Choroid plexus epithelial cell (primary cell): ENCODE data around the gene SPATS2L.

Source experiments
- DNase-seq: peaks from one replicate; pipeline ENCODE4 v3.0.0-alpha.2; 2010; ENCODE audit warnings: low read depth
- H3K4me3 ChIP-seq: 2 replicates; pipeline ENCODE4 v1.5.1; 2011; ENCODE audit warnings: low read depth, mild to moderate bottlenecking, control low read depth, low read length, moderate library complexity
- TF ChIP-seq, protein P1 (sequence below): conservative IDR thresholded peaks from 2 replicates; pipeline ENCODE4 v1.5.1; 2011; ENCODE audit warnings: low read depth, mild to moderate bottlenecking, control low read depth, inconsistent platforms, low read length, moderate library complexity

Gene SPATS2L

DNA sequence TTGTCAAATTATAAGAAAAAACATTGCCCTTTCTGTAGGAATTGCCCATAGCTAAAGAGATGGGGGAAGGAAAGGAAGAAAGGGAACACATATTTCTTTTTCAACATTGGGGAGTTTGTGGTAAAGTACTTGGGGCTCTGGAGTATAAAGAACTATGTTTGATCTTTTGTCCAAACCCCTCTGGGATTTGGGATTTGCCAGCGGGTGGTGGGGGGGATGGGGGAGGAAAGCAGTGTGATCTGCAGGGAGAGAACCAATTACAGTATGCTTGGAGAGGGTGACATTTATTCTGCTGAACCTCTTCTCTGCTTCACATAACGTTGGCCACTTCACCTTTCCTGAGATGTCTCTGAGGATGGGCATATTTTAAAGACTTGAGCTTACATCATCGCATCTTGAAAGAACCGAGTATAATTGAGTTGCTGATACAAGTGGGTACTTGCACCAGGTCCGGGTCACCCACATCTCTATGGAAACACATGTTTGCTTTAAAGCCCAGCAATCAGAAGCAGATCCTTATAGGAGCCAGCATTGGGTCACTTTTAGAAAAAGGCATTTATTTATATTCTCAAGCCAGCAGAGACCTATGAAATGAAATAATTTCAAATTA is 73.1 kb downstream of the SPATS2L start:
- DNase-seq: no peak
- no peak overlapping the region for H3K4me3 ChIP-seq
- TF ChIP-seq, protein P1, sequence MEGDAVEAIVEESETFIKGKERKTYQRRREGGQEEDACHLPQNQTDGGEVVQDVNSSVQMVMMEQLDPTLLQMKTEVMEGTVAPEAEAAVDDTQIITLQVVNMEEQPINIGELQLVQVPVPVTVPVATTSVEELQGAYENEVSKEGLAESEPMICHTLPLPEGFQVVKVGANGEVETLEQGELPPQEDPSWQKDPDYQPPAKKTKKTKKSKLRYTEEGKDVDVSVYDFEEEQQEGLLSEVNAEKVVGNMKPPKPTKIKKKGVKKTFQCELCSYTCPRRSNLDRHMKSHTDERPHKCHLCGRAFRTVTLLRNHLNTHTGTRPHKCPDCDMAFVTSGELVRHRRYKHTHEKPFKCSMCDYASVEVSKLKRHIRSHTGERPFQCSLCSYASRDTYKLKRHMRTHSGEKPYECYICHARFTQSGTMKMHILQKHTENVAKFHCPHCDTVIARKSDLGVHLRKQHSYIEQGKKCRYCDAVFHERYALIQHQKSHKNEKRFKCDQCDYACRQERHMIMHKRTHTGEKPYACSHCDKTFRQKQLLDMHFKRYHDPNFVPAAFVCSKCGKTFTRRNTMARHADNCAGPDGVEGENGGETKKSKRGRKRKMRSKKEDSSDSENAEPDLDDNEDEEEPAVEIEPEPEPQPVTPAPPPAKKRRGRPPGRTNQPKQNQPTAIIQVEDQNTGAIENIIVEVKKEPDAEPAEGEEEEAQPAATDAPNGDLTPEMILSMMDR: no peak

DNA sequence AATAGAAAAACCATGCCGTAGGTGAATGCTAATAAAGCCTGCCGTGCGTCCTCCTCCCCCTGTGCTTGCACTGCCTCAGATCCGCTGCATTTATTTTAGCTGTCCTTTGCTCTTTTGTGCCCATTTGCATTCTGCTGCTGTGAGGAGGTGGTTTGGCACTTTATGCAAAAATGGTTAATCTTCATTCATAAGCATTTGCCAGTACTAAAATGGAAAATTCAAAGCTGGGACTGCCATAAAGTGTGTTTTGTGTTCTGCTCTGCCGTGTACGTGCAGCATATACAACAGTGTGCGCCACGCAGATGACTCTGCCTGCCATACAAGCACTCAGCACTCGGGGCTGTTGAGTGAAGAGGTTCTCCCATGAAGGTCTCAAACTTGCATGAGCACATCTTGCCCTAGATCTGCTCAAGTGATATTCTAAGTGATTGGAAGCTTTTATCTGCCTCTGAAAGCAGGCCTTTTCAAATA is 73.6 kb downstream of the SPATS2L start:
- no peak overlapping the region for H3K4me3 ChIP-seq
- TF ChIP-seq, protein P1: no peak
- no peak for DNase-seq

DNA sequence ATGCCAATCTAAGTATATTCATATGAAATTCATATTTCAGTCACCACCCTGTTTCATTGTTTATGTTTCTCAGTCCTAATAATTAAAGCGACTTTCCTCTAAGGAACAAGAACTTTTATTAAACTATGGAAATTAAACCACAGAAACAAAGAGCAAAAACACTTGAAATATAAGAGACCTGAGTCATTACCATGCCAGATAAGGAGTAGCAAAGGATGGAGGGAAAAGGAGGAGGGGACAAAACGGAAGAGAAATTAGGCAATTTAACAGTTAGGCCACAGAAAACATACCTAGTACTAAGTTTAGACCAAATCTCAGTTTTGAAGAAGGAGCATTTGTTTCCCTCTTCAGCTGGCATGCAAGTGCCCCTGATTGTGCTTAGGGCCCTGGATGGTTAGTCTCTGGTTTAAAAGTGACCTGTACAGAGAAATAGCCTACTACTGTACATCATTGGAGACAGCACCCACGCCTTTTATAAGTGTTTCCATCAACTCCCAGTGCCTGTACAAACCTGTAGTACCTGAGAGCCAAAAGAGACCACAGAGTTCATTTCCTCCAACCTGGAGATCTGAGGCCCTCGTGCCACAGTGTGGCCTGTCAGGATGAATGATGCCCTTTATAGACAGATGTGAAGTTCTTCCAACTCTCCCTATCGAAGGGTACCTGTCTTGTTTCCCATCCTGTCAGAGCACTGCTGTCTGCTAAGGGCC is 74.5 kb downstream of the SPATS2L start:
- peak; percentile 84 for DNase-seq
- TF ChIP-seq, protein P1: no peak
- no peak overlapping the region for H3K4me3 ChIP-seq

DNA sequence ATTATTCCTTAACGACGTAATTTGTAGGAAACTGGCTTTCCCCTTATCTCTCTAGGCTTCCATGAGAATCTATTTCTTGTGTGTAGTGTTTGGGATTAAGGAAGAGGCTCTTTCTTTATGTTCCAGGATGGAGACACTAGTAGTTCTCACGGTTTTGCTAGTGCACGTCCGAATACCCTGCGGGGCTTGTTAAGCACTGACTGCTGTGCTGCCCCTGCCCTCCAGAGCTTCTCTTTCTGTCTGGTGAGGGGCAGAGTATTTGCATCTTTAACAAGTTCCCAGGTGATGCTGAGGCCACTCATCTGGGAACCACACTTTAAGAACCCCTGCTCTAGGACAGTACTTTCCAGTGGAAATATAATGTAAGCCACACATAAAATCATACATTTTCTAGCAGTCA is 76.4 kb downstream of the SPATS2L start:
- H3K4me3 ChIP-seq: no peak overlapping the region
- TF ChIP-seq, protein P1: no peak
- no peak for DNase-seq

DNA sequence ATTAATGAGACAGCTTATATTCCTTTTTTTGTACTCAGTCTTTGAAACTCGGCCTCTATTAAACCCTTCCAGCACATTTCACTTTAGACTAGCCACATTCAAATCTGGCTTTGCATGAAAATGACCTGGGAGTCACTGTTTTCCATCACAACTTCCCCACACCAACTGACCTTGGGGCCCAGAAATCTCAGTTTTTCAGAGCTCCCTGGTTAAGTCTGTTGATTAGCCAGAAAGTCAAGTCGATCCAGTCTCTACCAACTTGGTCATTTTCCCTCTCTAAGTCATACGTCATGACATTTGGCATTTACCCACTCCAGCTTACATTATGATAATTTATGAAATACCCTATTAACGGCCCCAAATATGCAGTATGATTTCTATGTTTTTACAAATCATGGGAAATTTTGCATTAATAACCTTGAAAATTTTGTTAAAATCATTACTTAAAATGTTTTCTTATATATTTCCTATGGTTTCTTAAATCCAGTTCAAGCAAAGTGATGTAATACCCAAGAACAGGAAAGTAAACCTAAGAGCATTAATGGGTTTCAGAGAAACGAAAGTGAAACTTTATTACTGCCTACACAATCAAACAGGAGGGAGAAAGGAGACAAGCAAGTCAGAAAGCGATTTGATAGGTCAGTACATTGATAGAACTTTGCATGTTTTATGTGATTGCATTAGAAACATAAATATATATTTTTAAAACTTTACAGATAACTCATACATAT is 77.1 kb downstream of the SPATS2L start:
- TF ChIP-seq, protein P1: no peak
- DNase-seq: peak; percentile 88
- H3K4me3 ChIP-seq: no peak overlapping the region

DNA sequence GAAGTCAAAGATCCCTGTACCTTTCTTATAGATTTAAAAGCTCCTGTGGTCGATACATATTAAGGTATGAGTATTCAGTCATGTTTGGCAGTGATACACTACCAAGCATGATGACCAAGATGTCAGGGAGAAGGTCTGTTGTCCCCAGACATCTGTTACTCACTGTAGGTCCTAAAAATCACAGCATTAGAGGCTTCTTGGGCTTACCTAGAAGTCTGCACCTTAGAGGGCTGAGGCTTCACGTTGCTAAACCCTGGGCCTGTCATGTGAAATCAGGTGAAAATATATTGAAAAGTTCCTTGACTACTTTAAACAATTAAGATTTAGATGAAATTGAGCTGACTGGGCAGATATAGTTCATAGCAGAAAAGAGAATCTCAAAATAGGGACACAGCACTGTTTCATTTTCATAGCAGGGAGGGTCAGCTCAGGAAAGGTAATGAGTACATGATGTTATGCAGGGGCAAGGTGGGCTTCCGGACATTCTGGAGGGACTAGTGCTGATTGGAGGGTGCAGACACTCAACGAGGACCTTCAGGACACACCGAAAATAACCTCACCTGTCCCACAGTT is 78.7 kb downstream of the SPATS2L start:
- H3K4me3 ChIP-seq: no peak overlapping the region
- no peak for DNase-seq
- TF ChIP-seq, protein P1: no peak
